GM19099 (cell line): ENCODE results near the gene PTMA.

Experiments
- POLR2A ChIP-seq: IDR thresholded peaks from 3 replicates; pipeline ENCODE4 v1.6.1; 2011; ENCODE audit warnings: low read depth; ENCODE audit not compliant: insufficient read length; ENCODE audit errors: extremely low read depth

PTMA gene

DNA sequence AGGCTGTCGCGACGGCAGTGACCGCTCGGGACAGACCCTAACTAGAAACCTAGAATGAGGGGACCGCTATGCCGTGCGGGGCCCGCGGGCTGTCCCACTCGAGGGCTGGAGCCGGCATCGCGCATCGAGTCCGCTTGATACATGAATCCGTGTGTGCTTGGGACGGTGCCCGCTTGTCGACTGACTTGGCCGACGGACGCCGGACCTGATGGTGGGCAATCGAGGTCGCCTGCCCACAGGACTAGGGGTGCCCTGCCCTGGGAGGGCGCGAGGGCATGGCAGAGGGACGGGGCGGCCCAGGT, 749 bp upstream of the PTMA start:
- no peak for TF ChIP-seq POLR2A

GRCh38 chr2:231708773-231709635, 679 bp downstream of the PTMA start:
- TF ChIP-seq POLR2A: peak; percentile 18

- no peak for TF ChIP-seq POLR2A
Measured at GRCh38 chr2:231709636-231709980, 1.3 kb downstream of the PTMA start.

- peak; percentile 90 for TF ChIP-seq POLR2A
Measured at GRCh38 chr2:231709981-231710798, 1.9 kb downstream of the PTMA start.

GRCh38 chr2:231710799-231711676, 2.7 kb downstream of the PTMA start:
- no peak for TF ChIP-seq POLR2A

DNA sequence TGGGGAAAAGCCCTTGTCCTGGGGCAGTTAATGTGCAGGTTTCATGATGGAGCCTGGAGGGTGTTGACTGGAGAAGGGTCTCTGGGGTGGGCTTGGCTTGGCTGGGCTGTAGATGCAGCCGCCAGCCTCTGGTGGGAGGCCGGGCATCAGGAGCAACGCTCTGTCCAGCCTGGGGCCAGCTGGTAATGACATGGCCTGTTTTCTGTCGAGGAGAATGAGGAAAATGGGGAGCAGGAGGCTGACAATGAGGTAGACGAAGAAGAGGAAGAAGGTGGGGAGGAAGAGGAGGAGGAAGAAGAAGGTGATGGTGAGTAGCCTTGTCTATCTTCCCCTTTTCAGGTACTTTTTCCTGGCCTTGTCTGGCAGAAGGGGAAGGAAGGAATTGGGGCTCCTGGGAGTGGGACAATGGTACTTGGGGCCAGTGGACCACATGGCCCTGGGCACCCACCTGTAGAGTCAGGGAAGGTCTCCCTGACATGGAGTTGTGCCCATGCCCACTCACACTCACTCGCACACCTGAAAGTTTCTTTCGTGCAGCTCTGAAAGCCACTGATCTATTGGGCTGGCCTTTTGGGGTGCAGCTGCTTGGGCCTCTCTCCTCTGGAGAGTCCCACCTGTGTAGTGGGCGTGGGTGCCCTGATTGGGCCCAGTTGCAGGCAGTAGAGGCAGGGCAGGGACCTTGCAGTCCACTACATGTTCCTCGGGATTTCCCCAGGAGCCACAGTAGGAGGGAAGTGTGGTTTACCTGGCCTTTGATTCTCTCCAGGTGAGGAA, 3.5 kb downstream of the PTMA start:
- no peak for TF ChIP-seq POLR2A

DNA sequence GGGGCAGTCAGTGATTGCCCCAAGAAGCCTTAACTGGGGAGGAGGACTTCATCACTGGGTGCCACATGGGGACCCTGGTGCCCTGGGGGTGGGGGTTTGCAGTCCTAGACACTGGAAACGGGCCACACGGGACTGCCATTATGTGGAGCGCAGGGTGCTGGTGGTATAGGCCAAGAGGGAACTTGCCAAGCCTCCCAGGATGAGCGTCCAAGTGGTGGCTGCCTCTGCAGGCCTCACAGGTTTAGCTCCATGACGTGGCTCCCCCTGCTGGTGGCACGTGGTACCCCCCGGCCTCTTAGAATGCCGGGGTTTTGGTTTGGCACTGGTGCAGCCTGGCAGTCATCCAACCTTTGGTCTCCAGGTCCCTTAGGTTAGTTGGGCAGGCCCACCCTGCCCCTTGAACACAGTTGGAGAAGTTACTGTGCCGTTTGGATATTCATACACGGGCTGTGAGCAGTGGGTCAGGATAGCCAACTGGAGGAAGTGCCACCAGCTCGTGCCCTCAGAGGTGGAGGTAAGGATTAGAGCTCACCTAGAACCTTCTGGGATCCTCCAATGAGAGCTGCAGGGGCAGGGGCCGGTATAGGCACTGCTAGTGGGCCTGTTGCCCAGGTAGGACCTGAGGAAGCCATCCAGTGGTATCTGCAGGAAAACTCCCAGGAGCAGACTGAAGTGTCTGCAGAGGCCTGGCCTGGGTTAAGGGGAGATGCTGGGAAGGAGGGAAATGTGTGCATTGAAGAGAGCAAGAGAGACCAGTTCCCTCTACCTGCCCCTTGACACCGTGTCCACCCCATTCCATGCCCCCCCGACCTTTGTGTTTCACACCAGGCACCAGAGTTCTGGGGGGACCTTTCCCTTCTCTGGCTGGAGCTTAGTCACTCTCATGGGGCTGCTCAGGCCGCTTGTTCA, 5.7 kb downstream of the PTMA start:
- peak; percentile 51 for TF ChIP-seq POLR2A

- peak; percentile 27 for TF ChIP-seq POLR2A
Measured at GRCh38 chr2:231714639-231715498, 6.5 kb downstream of the PTMA start.

DNA sequence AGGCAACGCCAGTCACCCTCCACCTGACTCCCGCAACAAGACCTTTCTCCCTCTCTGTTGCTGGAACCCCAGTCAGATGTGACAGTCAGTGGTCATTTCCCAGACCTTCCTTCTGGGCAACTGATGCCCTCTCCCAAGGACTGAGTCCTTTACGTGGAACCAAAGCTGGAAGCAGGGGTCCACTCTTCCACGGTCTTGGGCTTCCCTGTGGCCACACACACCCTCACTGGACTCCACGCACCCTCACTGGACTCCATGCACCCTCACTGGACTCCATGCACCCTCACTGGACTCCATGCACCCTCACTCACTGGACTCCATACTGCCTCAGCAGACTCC, 7.1 kb downstream of the PTMA start:
- no peak for TF ChIP-seq POLR2A

DNA sequence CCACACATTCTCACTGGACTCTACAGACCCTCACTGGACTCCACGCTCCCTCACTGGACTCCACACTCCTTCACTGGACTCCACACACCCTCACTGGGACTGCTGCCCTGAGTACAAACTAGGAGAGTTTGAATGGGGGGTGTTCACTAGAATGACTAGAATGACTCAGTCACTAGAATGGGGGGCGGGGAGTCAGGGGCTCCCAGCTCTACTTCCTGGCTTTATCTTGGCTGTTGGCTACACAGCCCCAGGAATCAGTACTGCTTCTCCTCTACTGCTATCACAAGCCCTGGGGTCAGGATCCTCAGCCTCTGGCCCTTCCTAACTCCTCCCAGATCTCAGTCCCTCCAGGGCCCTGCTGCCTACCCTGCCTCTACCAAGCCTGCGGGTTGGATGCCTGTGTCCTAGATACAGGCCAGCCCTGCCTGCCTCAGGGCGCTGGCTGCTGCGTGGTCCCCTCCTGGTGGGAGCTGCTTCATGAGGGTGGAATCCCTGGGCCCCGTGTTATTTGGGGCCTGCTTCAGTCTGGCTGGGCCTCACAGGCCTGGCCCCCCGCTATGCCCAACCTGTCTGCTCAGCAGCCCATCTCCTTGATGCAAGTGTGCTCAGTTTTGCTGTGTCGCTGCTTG, 7.8 kb downstream of the PTMA start:
- TF ChIP-seq POLR2A: peak; percentile 12

GRCh38 chr2:231716666-231717280, 8.4 kb downstream of the PTMA start:
- TF ChIP-seq POLR2A: no peak
